Tibial nerve (tissue), 4 donors: Measurements from ENCODE around the gene CHD9NB.

Experiments used
- CTCF ChIP-seq, 5 experiments: fragments of 200-600 bp in 3 of 5; fragments of 450-650 bp in 2 of 5; sonication (generic) in 3 of 5; IDR thresholded peaks; one replicate each; pipeline ENCODE4 v1.5.1; 2016 to 2019; ENCODE audit warnings: antibody characterized with exemption in 5 of 5, mild to moderate bottlenecking in 3 of 5, moderate library complexity in 2 of 5
- EP300 ChIP-seq, 2 donors: sonication (generic); formaldehyde crosslinking; IDR thresholded peaks; one replicate each; pipeline ENCODE4 v1.6.1; 2017; ENCODE audit warnings: antibody characterized with exemption in 2 of 2, mild to moderate bottlenecking in 1 of 2

- no peak for TF ChIP-seq CTCF (IDR thresholded peaks at IDR 0.05)
- TF ChIP-seq EP300 (IDR thresholded peaks at IDR 0.05) = no peak
Observed at GRCh38 chr16:53071748-53072301, 19.1 kb upstream of the CHD9NB start.
